Pulmonary artery endothelial cell (primary cell): ENCODE measurements around the gene EFCAB10. TPM values are rescaled to one million over a fixed set of nuclear protein-coding genes. Genes with fewer than 3 reads are reported as not detected.
A peak's percentile ranks its signal among the peaks of the same experiment; 100 is the strongest.
"Not testable (repeated sequence)": the region's sequence is repeated elsewhere in the genome, so short reads cannot be mapped to it uniquely, and the experiment has no call there.

Experiments
- DNase-seq: peaks from one replicate; pipeline ENCODE4 v3.0.0-alpha.2; 2011; ENCODE audit warnings: low read depth, low spot score
- total RNA-seq: library from RNA; depleted of rRNA; stranded (reverse); fragments of >200 nt; gene quantifications from 2 replicates; pipeline ENCODE4 v1.2.3, GENCODE V29; 2014

Gene EFCAB10
- total RNA-seq, 1 donor from 2014 or later: not detected

GRCh38 chr7:105599080-105599479 is 17.8 kb upstream of the EFCAB10 start:
- DNase-seq: not testable (repeated sequence)

GRCh38 chr7:105596866-105597265 is 15.6 kb upstream of the EFCAB10 start:
- DNase-seq: no peak

DNA sequence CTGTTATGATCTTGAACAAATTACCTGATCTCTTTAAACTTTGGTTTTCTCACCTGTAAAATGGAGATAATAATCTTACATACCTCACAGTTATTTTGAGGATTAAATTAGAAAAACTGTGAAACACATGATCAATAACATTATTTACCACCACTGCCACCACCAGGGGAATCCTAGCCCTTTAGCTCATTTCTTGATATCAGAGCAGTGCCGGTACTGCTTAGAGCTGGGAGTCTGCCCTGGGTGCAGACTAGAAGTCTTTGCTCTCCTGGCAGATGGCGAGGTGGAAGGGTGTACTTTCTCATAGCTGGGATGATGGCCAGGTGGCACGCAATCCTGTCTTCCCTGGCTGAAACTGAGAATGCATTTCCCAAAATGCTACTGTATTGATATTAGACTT is 12.7 kb upstream of the EFCAB10 start:
- DNase-seq: no peak

GRCh38 chr7:105591522-105591921 is 10.2 kb upstream of the EFCAB10 start:
- DNase-seq: no peak

GRCh38 chr7:105590793-105591192 is 9.5 kb upstream of the EFCAB10 start:
- DNase-seq: no peak

GRCh38 chr7:105589356-105590077 is 8.2 kb upstream of the EFCAB10 start:
- peak; percentile 35 for DNase-seq

- DNase-seq: no peak
Observed at GRCh38 chr7:105587909-105588635, 6.8 kb upstream of the EFCAB10 start.

- DNase-seq: no peak
Observed at GRCh38 chr7:105585850-105586500, 4.7 kb upstream of the EFCAB10 start.

GRCh38 chr7:105584165-105584564 is 2.9 kb upstream of the EFCAB10 start:
- no peak for DNase-seq

GRCh38 chr7:105583061-105583460 is 1.8 kb upstream of the EFCAB10 start:
- no peak for DNase-seq

DNA sequence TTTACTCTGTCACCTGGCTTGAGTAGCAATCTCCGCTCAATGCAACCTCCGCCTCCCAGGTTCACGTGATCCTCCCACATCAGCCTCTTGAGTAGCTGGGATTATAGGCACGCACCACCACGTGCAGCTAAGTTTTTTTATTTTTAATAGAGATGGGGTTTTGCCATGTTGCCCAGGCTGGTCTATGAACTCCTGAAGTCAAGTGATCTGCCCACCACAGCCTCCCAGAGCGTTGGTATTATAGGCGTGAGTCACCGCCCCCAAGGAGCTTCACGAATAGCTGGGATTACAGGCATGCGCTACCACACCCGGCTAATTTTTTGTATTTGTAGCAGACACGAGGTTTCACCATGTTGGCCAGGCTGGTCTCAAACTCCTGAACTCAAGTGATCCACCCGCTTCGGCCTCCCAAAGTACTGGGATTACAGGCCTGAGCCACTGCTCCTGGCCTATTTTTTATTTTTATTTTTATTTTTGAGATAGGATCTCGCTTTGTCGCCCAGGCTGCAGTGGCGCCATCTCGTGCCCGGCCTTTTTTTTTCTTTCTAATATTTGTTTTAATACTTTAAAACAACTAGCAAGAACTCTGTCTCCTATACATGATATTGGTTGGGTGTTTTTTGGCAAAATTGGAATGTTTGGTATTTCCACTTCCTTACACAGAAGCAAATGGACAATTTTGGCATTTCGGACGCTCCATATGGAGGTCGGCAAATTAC is 1.1 kb downstream of the EFCAB10 start:
- DNase-seq: no peak

DNA sequence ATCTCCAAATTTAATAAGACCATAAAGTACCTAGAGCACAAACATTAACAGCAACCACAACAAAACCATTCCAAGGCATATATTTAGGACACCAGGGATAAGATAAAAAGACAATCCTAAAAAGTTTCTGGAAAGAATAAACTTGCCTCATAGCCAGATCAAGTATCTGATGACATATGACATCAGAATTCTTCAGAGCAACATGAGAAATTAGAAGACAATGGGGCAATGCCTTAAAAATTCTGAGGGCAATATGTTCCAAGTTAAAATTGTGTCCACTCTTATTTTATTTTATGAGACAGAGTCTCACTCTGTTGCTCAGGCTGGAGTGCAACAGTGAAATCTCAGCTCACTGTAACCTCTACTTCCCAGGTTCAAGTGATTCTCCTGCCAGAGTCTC is 2.8 kb downstream of the EFCAB10 start:
- no peak for DNase-seq

DNA sequence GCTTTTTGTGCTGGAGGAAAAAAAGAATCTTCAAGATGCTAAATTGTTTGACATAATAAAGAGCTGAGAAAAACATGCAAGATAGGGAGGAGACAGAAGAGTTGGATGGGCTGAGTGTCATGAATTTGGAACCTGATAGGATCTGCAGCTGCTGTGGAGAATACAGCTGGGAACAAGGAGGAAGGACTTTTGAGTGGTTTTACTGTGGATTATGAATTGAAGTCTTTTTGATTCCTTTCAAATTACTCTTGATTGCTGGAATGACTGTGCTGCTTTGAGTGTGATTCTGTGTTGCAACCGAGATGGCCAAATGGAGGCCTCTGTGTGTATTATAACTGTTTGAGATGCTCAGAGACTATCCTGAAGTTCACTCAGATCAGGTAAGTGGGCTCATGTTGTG is 4.0 kb downstream of the EFCAB10 start:
- DNase-seq: no peak

- DNase-seq: no peak
Observed at GRCh38 chr7:105571891-105572290, 9.4 kb downstream of the EFCAB10 start.

- no peak for DNase-seq
Observed at GRCh38 chr7:105567821-105568220, 13.5 kb downstream of the EFCAB10 start.

GRCh38 chr7:105567024-105567423 is 14.3 kb downstream of the EFCAB10 start:
- no peak for DNase-seq

GRCh38 chr7:105565190-105565589 is 16.1 kb downstream of the EFCAB10 start:
- no peak for DNase-seq

DNA sequence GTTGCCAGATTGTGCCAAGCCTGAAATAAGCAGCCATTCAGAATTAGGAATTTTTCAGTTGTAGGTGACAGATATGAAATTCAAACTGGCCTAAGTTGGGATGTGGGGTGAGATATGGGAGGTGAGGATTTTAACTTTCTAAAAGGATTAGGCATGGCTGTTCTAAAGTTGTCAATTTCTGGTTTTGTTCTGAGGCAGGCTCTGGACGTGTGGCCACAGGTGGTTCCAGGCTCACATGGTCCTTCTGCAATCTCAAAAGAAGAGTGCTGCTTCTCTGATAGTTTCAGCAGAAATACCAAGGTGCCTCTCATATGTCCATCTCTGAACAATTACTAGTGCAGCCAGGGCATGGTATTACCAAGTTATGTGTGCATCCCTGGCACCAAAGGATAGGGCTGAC is 21.4 kb downstream of the EFCAB10 start:
- no peak for DNase-seq

GRCh38 chr7:105538339-105538738 is 43.0 kb downstream of the EFCAB10 start:
- no peak for DNase-seq

- DNase-seq: no peak
Observed at GRCh38 chr7:105532709-105533460, 48.4 kb downstream of the EFCAB10 start.
